Thyroid gland (tissue), 4 donors: ENCODE measurements around the gene FTCD. TPM values are rescaled to one million over a fixed set of nuclear protein-coding genes. Genes with fewer than 3 reads are reported as not detected.

Experiments used
- DNase-seq, 2 donors: peaks; one replicate each; pipeline ENCODE4 v3.0.0-alpha.2; 2019
- H3K27ac ChIP-seq, 3 donors: fragments of 200-600 bp; sonication (generic); 1 replicate in 2 of 3; 2 replicates in 1 of 3; pipeline ENCODE4 v1.5.1; 2016 to 2019; ENCODE audit warnings: mild to moderate bottlenecking in 1 of 3, moderate library complexity in 1 of 3
- H3K27me3 ChIP-seq: fragments of 200-600 bp; sonication (generic); one replicate; pipeline ENCODE4 v1.5.1; 2019
- H3K36me3 ChIP-seq, 2 donors: fragments of 200-600 bp; sonication (generic); one replicate each; pipeline ENCODE4 v1.5.1; 2016 to 2019
- H3K4me1 ChIP-seq, 2 donors: fragments of 200-600 bp; sonication (generic); one replicate each; pipeline ENCODE4 v1.5.1; 2017 to 2019
- H3K4me3 ChIP-seq, 3 donors: fragments of 200-600 bp; sonication (generic); replicated peaks in 1 of 3; 1 replicate in 2 of 3; 2 replicates in 1 of 3; pipeline ENCODE4 v1.5.1; 2016; ENCODE audit warnings: mild to moderate bottlenecking in 1 of 3
- H3K9me3 ChIP-seq: fragments of 200-600 bp; sonication (generic); one replicate; pipeline ENCODE4 v1.5.1; 2017
- POLR2A ChIP-seq, 2 donors: fragments of 450-650 bp; IDR thresholded peaks; one replicate each; pipeline ENCODE4 v1.6.1; 2017; ENCODE audit warnings: antibody characterized with exemption in 2 of 2, mild to moderate bottlenecking in 2 of 2, moderate library complexity in 1 of 2
- WGBS, 2 donors: methylation state at CpG; one replicate each; pipeline ENCODE4 v1.1.5; 2017; 5-methylcytosine and 5-hydroxymethylcytosine counted together
- intact Hi-C: fragments of 100-400 bp; cut with DNase I; formaldehyde crosslinking; loops from one replicate; pipeline ENCODE4 v1.15.1; 2023
- total RNA-seq, 4 donors: library from RNA; depleted of rRNA; stranded (reverse); fragments of >200 nt; gene quantifications; one replicate each; pipeline ENCODE4 v1.2.3, GENCODE V29; 2016
- TF ChIP-seq, protein P1 (sequence below), 6 experiments: fragments of 200-600 bp in 3 of 6; fragments of 450-650 bp in 3 of 6; sonication (generic) in 3 of 6; IDR thresholded peaks; one replicate each; pipeline ENCODE4 v1.5.1; 2016 to 2019; ENCODE audit warnings: antibody characterized with exemption in 6 of 6, mild to moderate bottlenecking in 2 of 6, inconsistent platforms in 1 of 6, moderate library complexity in 1 of 6

The FTCD gene
- total RNA-seq, 4 donors from 2014 or later: 0.78 to 1.2 (median 0.94) TPM; not detected in 1

DNA sequence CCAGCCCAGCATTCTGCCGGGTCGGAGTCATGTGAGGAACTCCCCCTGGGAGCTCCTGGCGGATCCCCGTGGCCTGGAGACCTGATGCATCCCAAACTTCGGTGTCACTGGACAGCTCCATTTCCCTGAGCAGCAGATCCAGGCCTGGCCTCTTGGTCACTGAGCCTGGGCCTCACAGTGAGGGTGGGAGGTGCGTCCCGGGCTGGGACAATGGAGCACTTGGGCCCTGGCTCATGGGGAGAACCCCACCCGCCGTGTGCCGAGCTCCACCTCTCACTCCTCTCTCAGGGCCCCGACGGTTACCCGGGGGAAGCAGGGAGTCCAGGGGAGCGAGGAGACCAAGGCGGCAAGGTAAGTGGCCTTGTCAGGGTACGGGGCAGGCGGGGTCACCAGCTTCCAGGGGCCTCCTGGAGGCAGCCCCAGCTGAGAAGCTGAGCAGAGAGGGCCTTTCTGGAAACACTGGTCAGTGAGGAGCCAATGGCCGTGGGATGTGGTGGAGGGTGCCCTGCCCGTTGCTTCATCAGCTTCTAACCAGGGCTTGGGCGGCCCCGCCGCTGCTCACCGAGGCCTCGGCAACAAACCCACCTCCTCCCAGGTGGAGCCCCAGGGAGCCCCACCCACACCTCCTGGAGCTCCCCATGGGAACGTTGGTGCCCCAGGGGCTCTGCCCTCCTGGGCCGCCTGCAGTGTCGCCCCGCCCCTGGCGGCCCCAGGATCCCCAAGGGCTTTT lies 37.6 kb downstream of the FTCD start:
- peak in 1 of 2 donors; percentile 0 for DNase-seq
- H3K9me3 ChIP-seq: no peaks in the 10 kb centered on the region

DNA sequence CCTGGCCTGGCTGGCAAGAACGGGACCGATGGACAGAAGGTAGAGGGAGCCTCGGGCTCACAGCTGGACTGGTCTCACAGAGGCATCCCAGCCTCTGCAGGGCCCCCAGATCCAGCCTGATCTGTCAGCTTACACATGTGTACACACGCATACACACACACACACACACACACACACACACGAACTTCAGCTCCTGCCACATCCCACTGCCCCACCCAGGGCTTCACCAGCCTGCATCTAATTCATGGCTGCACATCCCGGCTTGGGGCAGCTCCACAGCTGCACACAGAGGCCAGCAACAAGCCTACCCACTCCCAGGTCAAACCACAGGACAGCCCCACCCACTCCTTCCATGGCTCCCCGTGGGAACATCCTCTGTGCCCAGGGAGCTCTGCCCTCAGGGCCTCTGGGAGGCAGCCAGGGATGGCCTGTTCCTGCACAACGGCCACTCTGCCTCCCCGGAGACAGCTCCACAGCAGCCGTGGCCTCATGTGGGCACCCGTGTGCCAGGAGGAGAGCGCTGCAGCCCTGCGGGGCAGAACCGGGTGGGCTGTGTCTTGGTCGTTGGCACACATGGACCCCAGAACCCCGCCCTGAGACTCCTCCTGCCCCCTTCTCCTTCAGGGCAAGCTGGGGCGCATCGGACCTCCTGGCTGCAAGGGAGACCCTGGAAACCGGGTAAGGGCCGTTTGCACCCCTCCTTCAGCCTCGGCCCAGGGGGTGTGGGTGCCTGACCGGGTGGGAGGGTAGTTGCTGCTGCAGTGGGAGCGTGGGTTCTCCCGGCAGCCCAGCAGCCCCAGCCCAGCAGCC lies 38.4 kb downstream of the FTCD start:
- H3K27ac ChIP-seq: no peak overlapping the region
- intact Hi-C loops: no loop called here

More for the DNA sequence above, 37.6 kb downstream of the FTCD start:
- no peak overlapping the region for H3K4me3 ChIP-seq
- TF ChIP-seq, protein P1, sequence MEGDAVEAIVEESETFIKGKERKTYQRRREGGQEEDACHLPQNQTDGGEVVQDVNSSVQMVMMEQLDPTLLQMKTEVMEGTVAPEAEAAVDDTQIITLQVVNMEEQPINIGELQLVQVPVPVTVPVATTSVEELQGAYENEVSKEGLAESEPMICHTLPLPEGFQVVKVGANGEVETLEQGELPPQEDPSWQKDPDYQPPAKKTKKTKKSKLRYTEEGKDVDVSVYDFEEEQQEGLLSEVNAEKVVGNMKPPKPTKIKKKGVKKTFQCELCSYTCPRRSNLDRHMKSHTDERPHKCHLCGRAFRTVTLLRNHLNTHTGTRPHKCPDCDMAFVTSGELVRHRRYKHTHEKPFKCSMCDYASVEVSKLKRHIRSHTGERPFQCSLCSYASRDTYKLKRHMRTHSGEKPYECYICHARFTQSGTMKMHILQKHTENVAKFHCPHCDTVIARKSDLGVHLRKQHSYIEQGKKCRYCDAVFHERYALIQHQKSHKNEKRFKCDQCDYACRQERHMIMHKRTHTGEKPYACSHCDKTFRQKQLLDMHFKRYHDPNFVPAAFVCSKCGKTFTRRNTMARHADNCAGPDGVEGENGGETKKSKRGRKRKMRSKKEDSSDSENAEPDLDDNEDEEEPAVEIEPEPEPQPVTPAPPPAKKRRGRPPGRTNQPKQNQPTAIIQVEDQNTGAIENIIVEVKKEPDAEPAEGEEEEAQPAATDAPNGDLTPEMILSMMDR (IDR thresholded peaks at IDR 0.05): no peak
- TF ChIP-seq POLR2A (IDR thresholded peaks at IDR 0.05): no peak
- H3K4me1 ChIP-seq: no peaks in the 10 kb centered on the region
- H3K36me3 ChIP-seq: peaks cover 7 to 20% of the 10 kb centered on the region in 2 donors
- 84 to 92% methylated on average over 15 to 17 of the region's 29 CpGs for WGBS, 2 donors
- intact Hi-C loops: no loop called here
- H3K27me3 ChIP-seq: no peaks in the 10 kb centered on the region
- no peak overlapping the region for H3K27ac ChIP-seq

DNA sequence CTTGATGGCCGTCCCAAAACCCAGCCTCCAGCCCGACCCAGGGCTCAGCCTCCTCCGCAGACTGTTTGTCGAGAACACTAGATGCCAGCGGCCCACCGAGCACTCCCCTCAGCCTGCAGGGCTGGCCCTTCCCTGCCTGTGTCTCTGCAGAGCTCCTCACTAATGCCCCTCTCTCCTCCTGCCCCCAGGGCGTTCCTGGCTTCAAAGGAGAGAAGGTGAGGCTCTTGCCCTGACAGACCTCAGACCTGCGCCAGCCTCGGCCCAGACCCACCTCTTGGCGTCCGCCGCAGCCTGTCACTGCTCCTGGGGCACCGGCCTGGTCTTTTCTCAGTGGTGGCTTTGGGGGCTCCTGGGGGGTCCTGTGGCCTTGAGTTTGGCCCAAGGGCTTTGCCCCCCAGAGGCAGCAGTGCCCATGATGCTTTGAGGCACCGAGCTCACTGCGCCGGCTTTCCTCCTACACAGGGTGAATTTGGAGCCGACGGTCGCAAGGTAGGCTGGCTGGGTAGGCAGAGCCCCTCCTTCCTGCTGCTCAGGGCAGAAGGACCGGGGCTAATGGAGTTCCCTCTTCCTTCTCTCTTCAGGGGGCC lies 39.1 kb downstream of the FTCD start:
- H3K36me3 ChIP-seq: peaks cover 12 to 17% of the 10 kb centered on the region in 2 donors
- intact Hi-C loops: no loop called here
- 90% methylated on average over 7 to 20 of the region's 20 CpGs for WGBS, 2 donors

More for the DNA sequence above, 38.4 kb downstream of the FTCD start:
- peaks cover 12 to 20% of the 10 kb centered on the region in 2 donors for H3K36me3 ChIP-seq
- no peaks in the 10 kb centered on the region for H3K9me3 ChIP-seq
- H3K4me1 ChIP-seq: no peaks in the 10 kb centered on the region
- TF ChIP-seq, protein P1 (IDR thresholded peaks at IDR 0.05): no peak
- TF ChIP-seq POLR2A (IDR thresholded peaks at IDR 0.05): no peak
- 85 to 91% methylated on average over 6 to 15 of the region's 24 CpGs for WGBS, 2 donors
- peak in 1 of 2 donors; percentile 0 for DNase-seq
- H3K4me3 ChIP-seq: no peak overlapping the region
- no peaks in the 10 kb centered on the region for H3K27me3 ChIP-seq

DNA sequence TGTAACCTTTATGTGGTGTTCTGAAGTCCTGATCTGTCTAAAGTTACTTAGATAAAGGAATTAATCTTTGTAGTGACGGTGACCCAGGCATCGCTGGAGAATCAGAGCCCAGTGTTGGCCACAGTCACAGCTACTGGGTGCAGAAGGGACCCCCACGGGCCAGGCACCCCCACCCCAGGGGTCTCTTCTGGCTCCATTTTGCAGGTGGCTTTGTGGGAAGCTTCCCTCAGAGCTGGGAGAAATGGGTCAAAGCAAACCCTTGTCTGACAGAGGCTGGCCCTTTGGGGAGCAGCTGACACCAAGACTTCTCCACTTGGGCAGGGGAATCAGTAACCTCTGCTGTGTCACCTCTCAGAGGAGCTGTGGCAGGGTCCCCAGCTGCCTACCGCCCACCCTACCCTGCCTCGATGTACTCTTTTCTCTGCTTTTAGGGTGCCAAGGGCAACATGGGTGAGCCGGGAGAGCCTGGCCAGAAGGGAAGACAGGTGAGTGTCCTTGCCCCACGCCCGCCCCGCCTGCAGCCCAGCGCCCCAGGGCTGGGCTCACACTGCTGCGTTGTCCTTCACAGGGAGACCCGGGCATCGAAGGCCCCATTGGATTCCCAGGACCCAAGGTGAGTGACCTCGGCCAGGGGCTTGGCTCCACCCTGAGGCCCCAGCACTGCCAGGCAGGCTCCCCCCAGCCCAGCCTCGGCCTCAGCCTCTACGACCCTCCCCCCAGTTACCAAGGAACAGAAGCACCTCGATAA lies 39.8 kb downstream of the FTCD start:
- H3K9me3 ChIP-seq: no peaks in the 10 kb centered on the region
- no peaks in the 10 kb centered on the region for H3K4me1 ChIP-seq
- peak in 1 of 2 donors; percentile 0 for DNase-seq
- H3K27me3 ChIP-seq: no peaks in the 10 kb centered on the region
- TF ChIP-seq POLR2A (IDR thresholded peaks at IDR 0.05): no peak
- TF ChIP-seq, protein P1 (IDR thresholded peaks at IDR 0.05): no peak
- intact Hi-C loops: no loop called here
- peaks cover 12% of the 10 kb centered on the region in 2 donors for H3K36me3 ChIP-seq
- H3K27ac ChIP-seq: no peak overlapping the region
- 91 to 94% methylated on average over 14 to 15 of the region's 17 CpGs for WGBS, 2 donors
- H3K4me3 ChIP-seq: no peak overlapping the region

More for the DNA sequence above, 39.1 kb downstream of the FTCD start:
- Histone ChIP-seq H3K9me3 (no peaks in the 10 kb centered on the region), H3K4me3 (no peak overlapping the region), H3K4me1 (no peaks in the 10 kb centered on the region), H3K27ac (no peak overlapping the region), H3K27me3 (no peaks in the 10 kb centered on the region)
- DNase-seq: peak in 1 of 2 donors; percentile 0
- no peak for TF ChIP-seq POLR2A (IDR thresholded peaks at IDR 0.05)
- TF ChIP-seq, protein P1 (IDR thresholded peaks at IDR 0.05): no peak
